Right renal pelvis (tissue), 4 donors: Measurements from ENCODE around the gene ANKZF1. TPM values are rescaled to one million over a fixed set of nuclear protein-coding genes. Genes with fewer than 3 reads are reported as not detected.
A peak's percentile ranks its signal among the peaks of the same experiment; 100 is the strongest.

Source experiments
- DNase-seq, 4 donors: peaks; one replicate each; pipeline ENCODE4 v3.0.0-alpha.2; 2013; ENCODE audit warnings: low read depth in 4 of 4, low spot score in 3 of 4, missing footprints in 1 of 4
- polyA plus RNA-seq, 4 donors: library from polyadenylated mRNA; unstranded; fragments of 120-200 nt; gene quantifications; one replicate each; pipeline ENCODE4 v1.2.1, GENCODE V29; 2013; ENCODE audit not compliant: insufficient read length in 4 of 4

Gene ANKZF1
- polyA plus RNA-seq, 4 donors = 40.5 to 59.2 (median 50.4) TPM

GRCh38 chr2:219207134-219207883 lies 22.3 kb upstream of the ANKZF1 start:
- no peak for DNase-seq

- DNase-seq = no peak
Observed at GRCh38 chr2:219207884-219208740, 21.5 kb upstream of the ANKZF1 start.

GRCh38 chr2:219209236-219210195 lies 20.1 kb upstream of the ANKZF1 start:
- DNase-seq = no peak

- no peak for DNase-seq
Observed at GRCh38 chr2:219210196-219210885, 19.3 kb upstream of the ANKZF1 start.

- no peak for DNase-seq
Observed at GRCh38 chr2:219210886-219211362, 18.7 kb upstream of the ANKZF1 start.

- no peak for DNase-seq
Observed at GRCh38 chr2:219213026-219213415, 16.6 kb upstream of the ANKZF1 start.

- DNase-seq = no peak
Observed at GRCh38 chr2:219213486-219214071, 16.0 kb upstream of the ANKZF1 start.

GRCh38 chr2:219214141-219214540 lies 15.5 kb upstream of the ANKZF1 start:
- DNase-seq = no peak

- DNase-seq = no peak
Observed at GRCh38 chr2:219214786-219215185, 14.8 kb upstream of the ANKZF1 start.

- no peak for DNase-seq
Observed at GRCh38 chr2:219215871-219216534, 13.6 kb upstream of the ANKZF1 start.

GRCh38 chr2:219216535-219216915 lies 13.1 kb upstream of the ANKZF1 start:
- no peak for DNase-seq

- DNase-seq = no peak
Observed at GRCh38 chr2:219218217-219218731, 11.3 kb upstream of the ANKZF1 start.

- DNase-seq = peak; percentile 86 to 91 (median 88)
Observed at GRCh38 chr2:219218732-219219701, 10.6 kb upstream of the ANKZF1 start, which contains the start of gene ABCB6. Gene ABCB6, minus strand, starts transcription at chr2:219218958. Its CDS starts 285 bp downstream, at chr2:219218673.

GRCh38 chr2:219219784-219220532 lies 9.6 kb upstream of the ANKZF1 start:
- no peak for DNase-seq

- DNase-seq = no peak
Observed at GRCh38 chr2:219220652-219221402, 8.8 kb upstream of the ANKZF1 start.

GRCh38 chr2:219221957-219222518 lies 7.6 kb upstream of the ANKZF1 start:
- DNase-seq = no peak
